ENCODE results near the gene EXT2.

Gene EXT2

GRCh38 chr11:44235765-44236201 lies 140.3 kb downstream of the EXT2 start:
- Histone ChIP-seq H3K9ac (no peak overlapping the region), H2AFZ (ENCODE audit: low read depth) (no peak overlapping the region), H3K4me1 (ENCODE audit: low read depth, poor library complexity, severe bottlenecking) (no peaks in the 10 kb centered on the region), H3K79me2 (ENCODE audit: insufficient read depth, low read depth) (no peaks in the 10 kb centered on the region), H3K4me3 (IDR thresholded peaks at IDR 0.05; ENCODE audit: insufficient read depth, low read depth, low read length) (no peak overlapping the region), H3K27me3 (ENCODE audit: insufficient read depth, low read depth) (no peaks in the 10 kb centered on the region), H4K20me1 (ENCODE audit: insufficient read depth) (no peaks in the 10 kb centered on the region), H3K27ac (no peak overlapping the region), H3K36me3 (ENCODE audit: insufficient read depth) (no peaks in the 10 kb centered on the region), H3K4me2 (no peak overlapping the region)
- no peak for TF ChIP-seq CTCF (conservative IDR thresholded peaks at IDR 0.05; ENCODE audit: low read depth, low read length)

- H3K9ac ChIP-seq, result no peak overlapping the region
Observed at GRCh38 chr11:44236296-44236695, 140.8 kb downstream of the EXT2 start.

GRCh38 chr11:44237156-44237555 lies 141.7 kb downstream of the EXT2 start:
- Histone ChIP-seq H2AFZ (ENCODE audit: low read depth) (no peak overlapping the region), H4K20me1 (ENCODE audit: insufficient read depth) (no peaks in the 10 kb centered on the region), H3K27me3 (ENCODE audit: insufficient read depth, low read depth) (no peaks in the 10 kb centered on the region), H3K79me2 (ENCODE audit: insufficient read depth, low read depth) (no peaks in the 10 kb centered on the region), H3K4me1 (ENCODE audit: low read depth, poor library complexity, severe bottlenecking) (no peaks in the 10 kb centered on the region), H3K27ac (no peak overlapping the region), H3K36me3 (ENCODE audit: insufficient read depth) (no peaks in the 10 kb centered on the region), H3K9ac (no peak overlapping the region), H3K4me3 (IDR thresholded peaks at IDR 0.05; ENCODE audit: insufficient read depth, low read depth, low read length) (no peak overlapping the region), H3K4me2 (no peak overlapping the region)
- TF ChIP-seq CTCF (conservative IDR thresholded peaks at IDR 0.05; ENCODE audit: low read depth, low read length), result no peak

More at GRCh38 chr11:44236296-44236695, 140.8 kb downstream of the EXT2 start:
- no peaks in the 10 kb centered on the region for H3K4me1 ChIP-seq (ENCODE audit: low read depth, poor library complexity, severe bottlenecking)
- TF ChIP-seq CTCF (conservative IDR thresholded peaks at IDR 0.05; ENCODE audit: low read depth, low read length), result no peak
- no peak overlapping the region for H3K27ac ChIP-seq
- H3K27me3 ChIP-seq (ENCODE audit: insufficient read depth, low read depth), result no peaks in the 10 kb centered on the region
- no peak overlapping the region for H3K4me2 ChIP-seq
- no peaks in the 10 kb centered on the region for H3K79me2 ChIP-seq (ENCODE audit: insufficient read depth, low read depth)
- H3K36me3 ChIP-seq (ENCODE audit: insufficient read depth), result no peaks in the 10 kb centered on the region
- no peaks in the 10 kb centered on the region for H4K20me1 ChIP-seq (ENCODE audit: insufficient read depth)
- H2AFZ ChIP-seq (ENCODE audit: low read depth), result no peak overlapping the region
- H3K4me3 ChIP-seq (IDR thresholded peaks at IDR 0.05; ENCODE audit: insufficient read depth, low read depth, low read length), result no peak overlapping the region

- no peak overlapping the region for H3K4me2 ChIP-seq
- no peak overlapping the region for H3K4me3 ChIP-seq (IDR thresholded peaks at IDR 0.05; ENCODE audit: insufficient read depth, low read depth, low read length)
- H4K20me1 ChIP-seq (ENCODE audit: insufficient read depth), result no peaks in the 10 kb centered on the region
- H2AFZ ChIP-seq (ENCODE audit: low read depth), result no peak overlapping the region
- H3K79me2 ChIP-seq (ENCODE audit: insufficient read depth, low read depth), result no peaks in the 10 kb centered on the region
- no peaks in the 10 kb centered on the region for H3K27me3 ChIP-seq (ENCODE audit: insufficient read depth, low read depth)
- no peaks in the 10 kb centered on the region for H3K36me3 ChIP-seq (ENCODE audit: insufficient read depth)
- H3K9ac ChIP-seq, result no peak overlapping the region
- no peak overlapping the region for H3K27ac ChIP-seq
- H3K4me1 ChIP-seq (ENCODE audit: low read depth, poor library complexity, severe bottlenecking), result peaks cover 34% of the 10 kb centered on the region
- no peak for TF ChIP-seq CTCF (conservative IDR thresholded peaks at IDR 0.05; ENCODE audit: low read depth, low read length)
Observed at GRCh38 chr11:44241851-44242250, 146.4 kb downstream of the EXT2 start.

Data from KMS-11 (cell line).